GM12878 (cell line): Measurements from ENCODE around the gene CDH4. TPM values are rescaled to one million over a fixed set of nuclear protein-coding genes. Genes with fewer than 3 reads are reported as not detected.

ENCODE experiments used
- ATAC-seq: fragments of 200-7000 bp; cut with Tn5 transposase; 3 replicates; pipeline ENCODE4 v1.9.1; 2020; ENCODE audit warnings: mild to moderate bottlenecking, moderate library complexity
- BruUV-seq: library from RNA; stranded (reverse); fragments of 400-500 nt; replicated peaks from 2 replicates; lab custom pipeline; 2021; lab: Mats Ljungman, UMichigan
- CTCF ChIA-PET: fragments of 300-600 bp; sonication (Branson Sonifier 250); formaldehyde crosslinking; extraction: SDS; loops from one replicate; lab custom pipeline; 2021; ENCODE audit warnings: inconsistent platforms; lab: Yijun Ruan, JAX
- POLR2A ChIA-PET: fragments of 350-600 bp; formaldehyde crosslinking; extraction: SDS; loops from one replicate; lab custom pipeline; 2021; ENCODE audit warnings: inconsistent platforms; lab: Charles Lee
- RAD21 ChIA-PET: fragments of 300-600 bp; sonication (Branson Sonifier 250); formaldehyde crosslinking; loops from one replicate; lab custom pipeline; 2023; ENCODE audit warnings: antibody characterized with exemption; ENCODE audit not compliant: unreplicated experiment; lab: Charles Lee
- SMC1A ChIA-PET: fragments of 300-600 bp; sonication (Branson Sonifier 250); formaldehyde crosslinking; loops from one replicate; lab custom pipeline; 2023; ENCODE audit not compliant: unreplicated experiment, uncharacterized antibody; lab: Charles Lee
- DNase-seq: peaks from one replicate; pipeline ENCODE4 v3.0.0-alpha.2; 2011; ENCODE audit warnings: low read depth, low spot score
- FAIRE-seq: peaks from 3 replicates; lab custom pipeline; 2011; peaks lifted over from hg19 to GRCh38; lab: Jason Lieb, UNC
- H2AFZ ChIP-seq: 2 replicates; pipeline ENCODE4 v1.6.0; 2011; ENCODE audit warnings: low read depth, low read length, control low read depth; ENCODE audit not compliant: control insufficient read depth
- H3K27ac ChIP-seq: 2 replicates; pipeline ENCODE4 v1.5.1; 2011; ENCODE audit warnings: control low read depth; ENCODE audit not compliant: control insufficient read depth, insufficient read depth
- H3K27me3 ChIP-seq, 2 experiments: replicated peaks in 1 of 2; 2 replicates each; pipeline versions ENCODE4 v1.6.0 to v1.6.1; 2011; ENCODE audit warnings: low read length in 1 of 2; ENCODE audit not compliant: control insufficient read depth in 2 of 2, insufficient read depth in 2 of 2
- H3K36me3 ChIP-seq, 2 experiments: 2 replicates each; pipeline ENCODE4 v1.5.1; 2011; ENCODE audit warnings: low read length in 1 of 2; ENCODE audit not compliant: control insufficient read depth in 2 of 2, insufficient read depth in 2 of 2
- H3K4me1 ChIP-seq: 2 replicates; pipeline ENCODE4 v1.6.1; 2011; ENCODE audit warnings: mild to moderate bottlenecking, low read length, moderate library complexity, mixed read lengths; ENCODE audit not compliant: control insufficient read depth, insufficient read depth
- H3K4me2 ChIP-seq: 2 replicates; pipeline ENCODE4 v1.6.0; 2011; ENCODE audit warnings: control low read depth; ENCODE audit not compliant: control insufficient read depth, insufficient read depth
- H3K4me3 ChIP-seq: fragments of 200-600 bp; sonication (generic); 2 replicates; pipeline ENCODE4 v1.5.1; 2016
- H3K79me2 ChIP-seq: 2 replicates; pipeline ENCODE4 v1.6.0; 2011; ENCODE audit warnings: low read length; ENCODE audit not compliant: control insufficient read depth, insufficient read depth
- H3K9ac ChIP-seq: 2 replicates; pipeline ENCODE4 v1.8.0; 2011; ENCODE audit warnings: low read length, control low read depth, mixed read lengths; ENCODE audit not compliant: control insufficient read depth, insufficient read depth
- H3K9me3 ChIP-seq: replicated peaks from 3 replicates; pipeline ENCODE4 v1.5.1; 2011; ENCODE audit warnings: mild to moderate bottlenecking, low read length; ENCODE audit not compliant: control insufficient read depth, insufficient read depth
- H4K20me1 ChIP-seq: 2 replicates; pipeline ENCODE4 v1.6.0; 2011; ENCODE audit not compliant: control insufficient read depth, insufficient read depth
- CEBPB ChIP-seq, 2 experiments: fragments of 150-350 bp in 1 of 2; IDR thresholded peaks; 2 replicates each; pipeline ENCODE4 v1.6.1; 2012 to 2014; ENCODE audit warnings: low read depth in 2 of 2, low read length in 2 of 2, borderline replicate concordance in 1 of 2, inconsistent platforms in 1 of 2
- GABPA ChIP-seq: IDR thresholded peaks from 2 replicates; pipeline ENCODE4 v1.6.1; 2014; ENCODE audit warnings: antibody characterized with exemption, low read depth, mild to moderate bottlenecking, inconsistent platforms
- HDGF ChIP-seq: fragments of 450-650 bp; IDR thresholded peaks from 2 replicates; pipeline ENCODE4 v1.6.1; 2016; ENCODE audit warnings: antibody characterized with exemption
- JUNB ChIP-seq: IDR thresholded peaks from 2 replicates; pipeline ENCODE4 v1.6.1; 2016; ENCODE audit warnings: antibody characterized with exemption, mild to moderate bottlenecking
- MEF2A ChIP-seq: IDR thresholded peaks from 2 replicates; pipeline ENCODE4 v1.6.1; 2011; ENCODE audit warnings: low read depth, mild to moderate bottlenecking, low read length, moderate library complexity; ENCODE audit not compliant: insufficient read depth
- MEF2B ChIP-seq: fragments of 450-650 bp; IDR thresholded peaks from 2 replicates; pipeline ENCODE4 v1.6.1; 2018; ENCODE audit warnings: mild to moderate bottlenecking, moderate library complexity; ENCODE audit not compliant: partially characterized antibody, poor library complexity, severe bottlenecking
- MTA3 ChIP-seq: IDR thresholded peaks from 2 replicates; pipeline ENCODE4 v1.6.1; 2012; ENCODE audit warnings: low read length, inconsistent platforms, borderline replicate concordance
- NFIC ChIP-seq: IDR thresholded peaks from 2 replicates; pipeline ENCODE4 v1.6.1; 2012; ENCODE audit warnings: low read depth, mild to moderate bottlenecking, inconsistent platforms, low read length, moderate library complexity
- NR2C2 ChIP-seq: IDR thresholded peaks from 2 replicates; pipeline ENCODE4 v1.6.1; 2011; ENCODE audit warnings: borderline replicate concordance, low read depth; ENCODE audit not compliant: control insufficient read depth, insufficient read length
- NRF1 ChIP-seq: conservative IDR thresholded peaks from 2 replicates; pipeline ENCODE4 v1.6.1; 2011; ENCODE audit warnings: mild to moderate bottlenecking, low read depth, low read length, improper control_type of control experiment
- RELA ChIP-seq: fragments of 450-650 bp; IDR thresholded peaks from 2 replicates; pipeline ENCODE4 v1.8.0; 2014; ENCODE audit warnings: borderline replicate concordance; ENCODE audit not compliant: partially characterized antibody
- RELB ChIP-seq: fragments of 450-650 bp; IDR thresholded peaks from 2 replicates; pipeline ENCODE4 v1.6.1; 2017; ENCODE audit warnings: low read depth, mild to moderate bottlenecking, moderate library complexity
- SMAD5 ChIP-seq: IDR thresholded peaks from 2 replicates; pipeline ENCODE4 v1.6.1; 2016; ENCODE audit warnings: antibody characterized with exemption, low read depth
- SREBF1 ChIP-seq: IDR thresholded peaks from 2 replicates; pipeline ENCODE4 v1.6.1; 2012; ENCODE audit warnings: mild to moderate bottlenecking, low read length
- SRF ChIP-seq, 2 experiments: IDR thresholded peaks; 2 replicates each; pipeline ENCODE4 v1.6.1; 2011; ENCODE audit warnings: low read depth in 2 of 2, low read length in 2 of 2, mild to moderate bottlenecking in 1 of 2, moderate library complexity in 1 of 2
- WRNIP1 ChIP-seq: IDR thresholded peaks from 2 replicates; pipeline ENCODE4 v1.6.1; 2011; ENCODE audit warnings: low read depth, low read length, improper control_type of control experiment, borderline replicate concordance
- YBX1 ChIP-seq: fragments of 450-650 bp; IDR thresholded peaks from 2 replicates; pipeline ENCODE4 v1.6.1; 2016; ENCODE audit warnings: antibody characterized with exemption
- ZZZ3 ChIP-seq: IDR thresholded peaks from 2 replicates; pipeline ENCODE4 v1.6.1; 2011; ENCODE audit warnings: low read depth; ENCODE audit not compliant: control insufficient read depth, insufficient read length
- WGBS: methylation state at CpG from one replicate; pipeline ENCODE4 v1.1.6; 2016; ENCODE audit warnings: low lambda C conversion rate; ENCODE audit not compliant: insufficient replicate concordance, insufficient coverage; ENCODE audit errors: missing lambda C conversion rate; 5-methylcytosine and 5-hydroxymethylcytosine counted together
- in situ Hi-C: fragments of 300-500 bp; cut with MboI; formaldehyde crosslinking; loops from 9 replicates; pipeline ENCODE4 v1.14.3; 2018; ENCODE audit warnings: mixed read lengths
- intact Hi-C: fragments of 100-400 bp; cut with micrococcal nuclease; formaldehyde crosslinking; loops from one replicate; pipeline ENCODE4 v1.14.2; 2022; ENCODE audit not compliant: unreplicated experiment
- polyA plus RNA-seq, 11 experiments: library from polyadenylated mRNA; depleted of rRNA in 4 of 11; unstranded in 6 of 11; stranded (reverse) in 5 of 11; fragments of >200 nt; fragmentation: Nextera tagmentation in 4 of 11; fragmentation: Illumina TruSeq in 1 of 11; extraction: Ambion mirVana in 4 of 11; extraction: Trizol in 1 of 11; gene quantifications; 1 replicate in 1 of 11; 2 replicates in 10 of 11; pipeline versions ENCODE4 v1.2.1 to v1.2.3, GENCODE V29; 2011 to 2016; ENCODE audit warnings: inconsistent platforms in 2 of 11, missing spikeins in 2 of 11, low read depth in 1 of 11
- total RNA-seq, 4 experiments: library from RNA; depleted of rRNA in 3 of 4; stranded (reverse); fragments of >200 nt in 3 of 4; fragmentation: Illumina TruSeq in 1 of 4; extraction: Trizol in 1 of 4; gene quantifications; 2 replicates each; pipeline versions ENCODE4 v1.2.1 to v1.2.3, GENCODE V29; 2013 to 2021

CDH4 gene
- total and polyA plus RNA-seq, 10 of the 15 experiments (the other 5 are each of a cell fraction or from before 2014, with no cell fraction given) = not detected

- H2AFZ ChIP-seq = no peak overlapping the region
- H3K4me1 ChIP-seq = no peaks in the 10 kb centered on the region
- ChIA-PET POLR2A (no interaction called here), CTCF (no interaction called here), RAD21 (no interaction called here)
- intact Hi-C loops = no loop called here
- DNase-seq = no peak
- H3K36me3 ChIP-seq = no peaks in the 10 kb centered on the region
- no peaks in the 10 kb centered on the region; the same call in 2 of the 3 replicates for H3K9me3 ChIP-seq
- no peak overlapping the region for H3K27ac ChIP-seq
- H3K4me3 ChIP-seq = no peak overlapping the region
- WGBS = 46% methylated on average over 6 of the region's 6 CpGs
- no peak for ATAC-seq
- H3K9ac ChIP-seq = no peak overlapping the region
- TF ChIP-seq RELA (no peak), CEBPB (IDR thresholded peaks at IDR 0.05; ENCODE audit: borderline replicate concordance in 1 of 2, low read depth in 2 of 2, low read length in 2 of 2) (no peak), SRF (IDR thresholded peaks at IDR 0.05; ENCODE audit: low read depth in 2 of 2, low read length in 2 of 2) (no peak), HDGF (no peak), JUNB (no peak), ZZZ3 (no peak), WRNIP1 (no peak), NRF1 (no peak), NR2C2 (no peak), YBX1 (no peak), SMAD5 (no peak), NFIC (no peak), RELB (no peak), GABPA (no peak), SREBF1 (no peak), MEF2B (no peak), MTA3 (no peak), MEF2A (no peak)
- TF ChIP-seq, all 136 proteins: peak for 0
- in situ Hi-C loops = loop anchor here (25.0 kb wide), 1 partner anchor 461 kb away; no protein-coding TSS in a partner anchor
- Histone ChIP-seq H3K27me3 (no peaks in the 10 kb centered on the region), H3K4me2 (no peak overlapping the region), H4K20me1 (no peaks in the 10 kb centered on the region), H3K79me2 (no peaks in the 10 kb centered on the region)
- FAIRE-seq = no peak
- SMC1A ChIA-PET = no interaction called here
- no TSS peak for BruUV-seq
Observed at GRCh38 chr20:61447952-61448351, 195.9 kb downstream of the CDH4 start.
